ENCODE results near the gene BARHL2. TPM values are rescaled to one million over a fixed set of nuclear protein-coding genes. Genes with fewer than 3 reads are reported as not detected.

The BARHL2 gene
- polyA plus RNA-seq, 1 donor = not detected

GRCh38 chr1:90710579-90711536, 6.2 kb downstream of the BARHL2 start:
- DNase-seq = no peak

GRCh38 chr1:90709535-90709934, 7.6 kb downstream of the BARHL2 start:
- DNase-seq = no peak

- no peak for DNase-seq
Measured at GRCh38 chr1:90708826-90709225, 8.3 kb downstream of the BARHL2 start.

GRCh38 chr1:90708236-90708786, 8.8 kb downstream of the BARHL2 start:
- no peak for DNase-seq

- DNase-seq = peak; percentile 73
Measured at GRCh38 chr1:90707363-90707710, 9.8 kb downstream of the BARHL2 start.

- DNase-seq = no peak
Measured at GRCh38 chr1:90706437-90707362, 10.4 kb downstream of the BARHL2 start.

- DNase-seq = no peak
Measured at GRCh38 chr1:90705956-90706355, 11.1 kb downstream of the BARHL2 start.

- DNase-seq = no peak
Measured at GRCh38 chr1:90704817-90705216, 12.3 kb downstream of the BARHL2 start.

- DNase-seq = no peak
Measured at GRCh38 chr1:90694846-90695245, 22.3 kb downstream of the BARHL2 start.

- no peak for DNase-seq
Measured at GRCh38 chr1:90687747-90688146, 29.4 kb downstream of the BARHL2 start.

- DNase-seq = no peak
Measured at GRCh38 chr1:90675161-90675847, 41.8 kb downstream of the BARHL2 start.

- no peak for DNase-seq
Measured at GRCh38 chr1:90671741-90672140, 45.4 kb downstream of the BARHL2 start.

GRCh38 chr1:90671251-90671650, 45.9 kb downstream of the BARHL2 start:
- no peak for DNase-seq
